Astrocyte (in vitro differentiated cells and primary cell): ENCODE results near the gene MLXIP. TPM values are rescaled to one million over a fixed set of nuclear protein-coding genes. Genes with fewer than 3 reads are reported as not detected.

Experiments
- DNase-seq: peaks from one replicate; pipeline ENCODE4 v3.0.0-alpha.2; 2010; ENCODE audit warnings: low read depth
- FAIRE-seq: peaks from 2 replicates; lab custom pipeline; 2011; peaks lifted over from hg19 to GRCh38; lab: Jason Lieb, UNC
- H2AFZ ChIP-seq: 2 replicates; pipeline ENCODE4 v1.6.0; 2012; ENCODE audit warnings: low read depth, low read length, inconsistent platforms
- H3K27ac ChIP-seq: 2 replicates; pipeline ENCODE4 v1.5.1; 2011; ENCODE audit warnings: low read depth, low read length, inconsistent platforms
- H3K27me3 ChIP-seq: 2 replicates; pipeline ENCODE4 v1.6.0; 2011; ENCODE audit warnings: low read length, inconsistent platforms; ENCODE audit not compliant: insufficient read depth
- H3K36me3 ChIP-seq: 2 replicates; pipeline ENCODE4 v1.5.1; 2011; ENCODE audit warnings: low read length, inconsistent platforms; ENCODE audit not compliant: insufficient read depth
- H3K4me1 ChIP-seq: 2 replicates; pipeline ENCODE4 v1.5.1; 2011; ENCODE audit warnings: low read length, inconsistent platforms; ENCODE audit not compliant: insufficient read depth
- H3K4me2 ChIP-seq: 2 replicates; pipeline ENCODE4 v1.6.0; 2012; ENCODE audit warnings: low read length, inconsistent platforms
- H3K4me3 ChIP-seq: 2 replicates; pipeline ENCODE4 v1.5.1; 2011; ENCODE audit warnings: low read depth, mild to moderate bottlenecking, low read length, inconsistent platforms; ENCODE audit not compliant: insufficient read depth
- H3K79me2 ChIP-seq: 2 replicates; pipeline ENCODE4 v1.6.0; 2012; ENCODE audit warnings: mild to moderate bottlenecking, low read length, inconsistent platforms; ENCODE audit not compliant: insufficient read depth
- H3K9ac ChIP-seq: 2 replicates; pipeline ENCODE4 v1.6.0; 2012; ENCODE audit warnings: mild to moderate bottlenecking, low read length, inconsistent platforms
- H3K9me3 ChIP-seq: 2 replicates; pipeline ENCODE4 v1.5.1; 2012; ENCODE audit warnings: low read depth, mild to moderate bottlenecking, low read length, inconsistent platforms; ENCODE audit not compliant: insufficient read depth
- H4K20me1 ChIP-seq: 2 replicates; pipeline ENCODE4 v1.6.0; 2012; ENCODE audit warnings: low read length, inconsistent platforms; ENCODE audit not compliant: insufficient read depth
- H3K27ac Mint-ChIP-seq: one replicate; pipeline ENCODE4 v1.8.0; 2021; ENCODE audit warnings: mild to moderate bottlenecking, mixed read lengths; ENCODE audit not compliant: unreplicated experiment
- H3K27me3 Mint-ChIP-seq: one replicate; pipeline ENCODE4 v1.8.0; 2021; ENCODE audit warnings: low read depth, mixed read lengths; ENCODE audit not compliant: unreplicated experiment
- H3K36me3 Mint-ChIP-seq: one replicate; pipeline ENCODE4 v1.8.0; 2021; ENCODE audit warnings: low read depth, mixed read lengths; ENCODE audit not compliant: unreplicated experiment
- H3K4me1 Mint-ChIP-seq: one replicate; pipeline ENCODE4 v1.8.0; 2021; ENCODE audit warnings: low read depth, mixed read lengths; ENCODE audit not compliant: unreplicated experiment
- H3K4me3 Mint-ChIP-seq: one replicate; pipeline ENCODE4 v1.8.0; 2021; ENCODE audit warnings: mild to moderate bottlenecking, moderate library complexity, mixed read lengths; ENCODE audit not compliant: unreplicated experiment
- H3K9me3 Mint-ChIP-seq: one replicate; pipeline ENCODE4 v1.8.0; 2021; ENCODE audit warnings: mild to moderate bottlenecking, mixed read lengths; ENCODE audit not compliant: unreplicated experiment
- CTCF ChIP-seq: IDR thresholded peaks from 2 replicates; pipeline ENCODE4 v1.5.1; 2011; ENCODE audit warnings: low read depth, mild to moderate bottlenecking, inconsistent platforms, low read length, moderate library complexity; ENCODE audit not compliant: insufficient read depth
- EZH2 ChIP-seq: IDR thresholded peaks from 2 replicates; pipeline ENCODE4 v1.6.1; 2012; ENCODE audit warnings: mild to moderate bottlenecking, low read length, inconsistent platforms; ENCODE audit not compliant: insufficient read depth
- total RNA-seq: library from RNA; stranded (reverse); gene quantifications from 2 replicates; pipeline ENCODE4 v1.2.1, GENCODE V29; 2021

Gene MLXIP
- total RNA-seq, 1 donor from 2014 or later = 62.5 TPM

GRCh38 chr12:122031342-122032216 is 47.0 kb upstream of the MLXIP start:
- Mint-ChIP-seq H3K9me3 (no peaks in the 10 kb centered on the region), H3K4me1 (peaks cover 7% of the 10 kb centered on the region), H3K36me3 (peaks cover 6% of the 10 kb centered on the region), H3K4me3 (no peak overlapping the region), H3K27me3 (no peaks in the 10 kb centered on the region), H3K27ac (no peak overlapping the region)
- DNase-seq (no peak), FAIRE-seq (no peak)
- H3K4me1 ChIP-seq = peaks cover 16% of the 10 kb centered on the region
- TF ChIP-seq CTCF (peak; percentile 53), EZH2 (no peak)
- no peaks in the 10 kb centered on the region for H3K27me3 ChIP-seq
- peaks cover 29% of the 10 kb centered on the region for H4K20me1 ChIP-seq
- no peaks in the 10 kb centered on the region for H3K36me3 ChIP-seq
- H3K9ac ChIP-seq = no peak overlapping the region
- H3K4me3 ChIP-seq = no peak overlapping the region
- no peak overlapping the region for H3K27ac ChIP-seq
- no peak overlapping the region for H2AFZ ChIP-seq
- H3K9me3 ChIP-seq = no peaks in the 10 kb centered on the region
- H3K4me2 ChIP-seq = no peak overlapping the region
- H3K79me2 ChIP-seq = peaks cover 28% of the 10 kb centered on the region

DNA sequence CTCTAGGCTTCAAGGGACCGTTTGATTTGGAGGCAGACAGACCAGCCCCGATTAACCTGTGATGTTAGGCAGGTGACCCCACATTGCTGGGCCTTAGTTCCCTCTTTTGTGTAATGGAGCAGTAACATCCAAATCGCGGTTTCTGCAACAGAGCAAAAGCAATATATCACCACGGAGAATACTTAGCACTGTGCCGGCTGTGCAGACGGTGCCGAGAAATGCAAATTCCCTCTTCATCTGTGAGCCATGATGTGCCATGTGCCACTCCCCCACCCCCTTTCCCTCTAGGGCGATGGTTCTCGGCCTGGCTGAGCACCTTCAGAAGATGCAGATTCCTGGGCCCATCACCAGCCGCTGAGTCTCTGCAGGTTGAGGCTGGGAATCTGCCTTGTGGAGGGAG is 46.0 kb upstream of the MLXIP start:
- Mint-ChIP-seq H3K9me3 (no peaks in the 10 kb centered on the region), H3K4me1 (peaks cover 7% of the 10 kb centered on the region), H3K4me3 (no peak overlapping the region), H3K36me3 (peaks cover 9% of the 10 kb centered on the region), H3K27me3 (no peaks in the 10 kb centered on the region), H3K27ac (no peak overlapping the region)
- H4K20me1 ChIP-seq = peaks cover 22% of the 10 kb centered on the region
- DNase-seq (no peak), FAIRE-seq (no peak)
- no peaks in the 10 kb centered on the region for H3K36me3 ChIP-seq
- no peak overlapping the region for H2AFZ ChIP-seq
- H3K27me3 ChIP-seq = no peaks in the 10 kb centered on the region
- no peak overlapping the region for H3K9ac ChIP-seq
- H3K79me2 ChIP-seq = peaks cover 21% of the 10 kb centered on the region
- no peak overlapping the region for H3K27ac ChIP-seq
- H3K4me2 ChIP-seq = no peak overlapping the region
- TF ChIP-seq CTCF = no peak
- no peak for TF ChIP-seq EZH2
- H3K4me3 ChIP-seq = no peak overlapping the region
- no peaks in the 10 kb centered on the region for H3K9me3 ChIP-seq
- H3K4me1 ChIP-seq = peaks cover 16% of the 10 kb centered on the region

DNA sequence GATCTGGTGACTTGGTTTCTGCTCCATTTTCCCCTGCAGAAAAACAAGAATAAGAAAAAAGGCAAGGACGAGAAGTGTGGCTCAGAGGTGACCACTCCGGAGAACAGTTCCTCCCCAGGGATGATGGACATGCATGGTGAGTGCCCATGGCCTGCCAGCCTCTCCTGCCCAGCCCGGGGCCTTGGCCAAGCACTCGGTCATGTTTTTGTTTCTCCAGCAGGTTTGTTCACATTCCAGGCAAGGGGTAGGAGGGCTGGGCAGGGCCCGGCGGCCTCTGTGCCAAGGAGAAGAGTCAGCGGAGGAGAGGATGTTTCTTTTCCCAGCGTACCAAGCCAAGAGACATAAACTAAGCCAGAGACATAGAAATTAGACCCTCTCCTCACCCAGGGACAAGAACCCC is 43.3 kb upstream of the MLXIP start:
- H3K79me2 ChIP-seq = peaks cover 4% of the 10 kb centered on the region
- no peak overlapping the region for H3K4me3 ChIP-seq
- DNase-seq (no peak), FAIRE-seq (no peak)
- Mint-ChIP-seq H3K4me3 (no peak overlapping the region), H3K36me3 (peaks cover 8% of the 10 kb centered on the region), H3K27ac (no peak overlapping the region), H3K4me1 (no peaks in the 10 kb centered on the region), H3K27me3 (no peaks in the 10 kb centered on the region), H3K9me3 (no peaks in the 10 kb centered on the region)
- no peaks in the 10 kb centered on the region for H3K27me3 ChIP-seq
- H3K27ac ChIP-seq = no peak overlapping the region
- H3K4me1 ChIP-seq = no peaks in the 10 kb centered on the region
- no peak overlapping the region for H3K4me2 ChIP-seq
- no peaks in the 10 kb centered on the region for H4K20me1 ChIP-seq
- no peak overlapping the region for H3K9ac ChIP-seq
- no peaks in the 10 kb centered on the region for H3K9me3 ChIP-seq
- TF ChIP-seq EZH2 (no peak), CTCF (no peak)
- H3K36me3 ChIP-seq = no peaks in the 10 kb centered on the region
- H2AFZ ChIP-seq = no peak overlapping the region
